Sigmoid colon (tissue), 7 donors: ENCODE data around the gene ARPP21. TPM values are rescaled to one million over a fixed set of nuclear protein-coding genes. Genes with fewer than 3 reads are reported as not detected.

Experiments
- DNase-seq: peaks from one replicate; pipeline ENCODE4 v3.0.0-alpha.2; 2019
- H3K27ac ChIP-seq, 4 donors: fragments of 200-600 bp; sonication (generic); one replicate each; pipeline ENCODE4 v1.5.1; 2016 to 2019; ENCODE audit warnings: mild to moderate bottlenecking in 1 of 4
- H3K27me3 ChIP-seq, 3 donors: fragments of 200-600 bp; sonication (generic); one replicate each; pipeline ENCODE4 v1.5.1; 2019; ENCODE audit warnings: mild to moderate bottlenecking in 1 of 3
- H3K36me3 ChIP-seq, 4 donors: fragments of 200-600 bp; sonication (generic); one replicate each; pipeline ENCODE4 v1.5.1; 2016 to 2019
- H3K4me1 ChIP-seq, 4 donors: fragments of 200-600 bp; sonication (generic); one replicate each; pipeline ENCODE4 v1.5.1; 2017 to 2019
- H3K4me3 ChIP-seq, 4 donors: fragments of 200-600 bp; sonication (generic); one replicate each; pipeline ENCODE4 v1.5.1; 2017 to 2019; ENCODE audit warnings: mild to moderate bottlenecking in 2 of 4, moderate library complexity in 1 of 4
- H3K9me3 ChIP-seq, 4 donors: fragments of 200-600 bp in 3 of 4; sonication (generic) in 3 of 4; one replicate each; pipeline versions ENCODE4 v1.5.1 to v1.6.1; 2013 to 2019
- CTCF ChIP-seq, 4 experiments: fragments of 450-650 bp in 3 of 4; fragments of 200-600 bp in 1 of 4; IDR thresholded peaks; one replicate each; pipeline ENCODE4 v1.5.1; 2016 to 2019; ENCODE audit warnings: antibody characterized with exemption in 4 of 4, mild to moderate bottlenecking in 3 of 4, moderate library complexity in 2 of 4
- EP300 ChIP-seq, 4 donors: sonication (generic); formaldehyde crosslinking; IDR thresholded peaks; one replicate each; pipeline ENCODE4 v1.6.1; 2017; ENCODE audit warnings: antibody characterized with exemption in 4 of 4
- POLR2A ChIP-seq, 2 donors: fragments of 450-650 bp; IDR thresholded peaks; one replicate each; pipeline ENCODE4 v1.6.1; 2016; ENCODE audit warnings: antibody characterized with exemption in 2 of 2, mild to moderate bottlenecking in 2 of 2, moderate library complexity in 2 of 2
- POLR2AphosphoS5 ChIP-seq, 4 donors: sonication (generic); formaldehyde crosslinking; IDR thresholded peaks; one replicate each; pipeline ENCODE4 v1.6.1; 2017; ENCODE audit warnings: antibody characterized with exemption in 4 of 4
- WGBS, 2 donors: extraction: QIAGEN DNeasy Blood & Tissue Kit; methylation state at CpG; one replicate each; pipeline ENCODE4 v1.1.7; 2013; 5-methylcytosine and 5-hydroxymethylcytosine counted together
- intact Hi-C: fragments of 100-400 bp; cut with DNase I; formaldehyde crosslinking; loops from one replicate; pipeline ENCODE4 v1.15.1; 2023
- polyA plus RNA-seq, 3 donors: library from polyadenylated mRNA; stranded (reverse); fragments of 200-250 nt; gene quantifications; one replicate each; pipeline ENCODE4 v1.2.3, GENCODE V29; 2013
- total RNA-seq, 4 donors: library from RNA; depleted of rRNA; stranded (reverse); fragments of >200 nt; gene quantifications; one replicate each; pipeline ENCODE4 v1.1.0, GENCODE V29; 2016
- donor health status: healthy with polysubstance abuse.
- donor health status: Bipolar disorder and iron deficiency.
- donor health status: healthy.

Gene ARPP21
- total and polyA plus RNA-seq, 7 donors: 0.51 to 1.9 (median 1.1) TPM; not detected in 2

DNA sequence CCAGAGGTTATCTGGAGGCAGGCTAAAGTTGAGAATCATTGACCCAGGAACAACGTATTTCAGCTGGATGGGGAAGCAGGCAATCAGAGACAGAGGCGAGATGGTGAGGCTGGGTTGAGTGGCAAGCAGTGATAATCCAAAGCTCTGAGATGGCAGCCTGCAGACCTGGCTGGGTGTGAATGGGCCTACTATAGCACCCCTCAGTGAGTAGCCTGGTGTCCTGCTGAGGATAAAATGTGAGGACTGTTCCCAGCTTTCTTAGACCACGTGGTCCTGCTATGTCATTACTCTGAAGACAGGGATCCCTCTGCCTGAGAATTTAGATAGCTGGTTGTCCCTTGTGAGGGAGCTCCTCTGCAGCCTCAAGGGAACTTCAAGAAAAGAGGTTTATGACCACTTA, 141.5 kb downstream of the ARPP21 start:
- 48 to 54% methylated on average over 3 of the region's 3 CpGs for WGBS, 2 donors
- intact Hi-C loops: no loop called here
- TF ChIP-seq POLR2AphosphoS5 (IDR thresholded peaks at IDR 0.05) (no peak), CTCF (IDR thresholded peaks at IDR 0.05) (no peak), EP300 (IDR thresholded peaks at IDR 0.05) (no peak), POLR2A (IDR thresholded peaks at IDR 0.05) (no peak)
- Histone ChIP-seq H3K4me3 (no peak overlapping the region), H3K27me3 (no peaks in the 10 kb centered on the region), H3K4me1 (no peaks in the 10 kb centered on the region), H3K9me3 (no peaks in the 10 kb centered on the region), H3K36me3 (no peaks in the 10 kb centered on the region), H3K27ac (no peak overlapping the region)
- DNase-seq: no peak

DNA sequence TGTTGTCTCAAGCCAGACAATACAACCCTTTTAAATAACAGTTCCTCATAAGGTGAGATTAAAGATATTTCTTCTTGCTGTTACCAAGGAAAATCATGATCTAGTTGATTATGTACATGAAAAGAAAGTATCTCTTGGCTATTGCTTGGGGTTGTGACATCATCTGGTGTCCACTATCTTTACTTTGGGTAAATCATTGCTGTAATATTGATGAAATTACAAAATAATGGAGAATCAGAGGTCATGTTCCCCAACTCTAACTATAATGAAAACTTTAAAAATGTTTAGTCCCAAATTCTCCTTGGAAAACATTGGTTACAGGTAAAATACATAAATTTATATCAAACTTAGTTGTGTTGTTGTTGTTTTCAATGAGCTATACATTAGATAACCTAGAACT, 142.2 kb downstream of the ARPP21 start:
- DNase-seq: no peak
- no peaks in the 10 kb centered on the region for H3K36me3 ChIP-seq
- H3K4me1 ChIP-seq: no peaks in the 10 kb centered on the region
- TF ChIP-seq POLR2AphosphoS5 (IDR thresholded peaks at IDR 0.05) (no peak), POLR2A (IDR thresholded peaks at IDR 0.05) (no peak), EP300 (IDR thresholded peaks at IDR 0.05) (no peak)
- no peaks in the 10 kb centered on the region for H3K9me3 ChIP-seq
- no peak overlapping the region for H3K4me3 ChIP-seq
- intact Hi-C loops: no loop called here
- H3K27me3 ChIP-seq: no peaks in the 10 kb centered on the region
- no peak overlapping the region for H3K27ac ChIP-seq

GRCh38 chr3:35782355-35782754, 143.0 kb downstream of the ARPP21 start:
- TF ChIP-seq POLR2A (IDR thresholded peaks at IDR 0.05): no peak
- no peak for TF ChIP-seq CTCF (IDR thresholded peaks at IDR 0.05)
- Histone ChIP-seq H3K9me3 (no peaks in the 10 kb centered on the region), H3K27me3 (no peaks in the 10 kb centered on the region), H3K36me3 (no peaks in the 10 kb centered on the region), H3K4me3 (no peak overlapping the region), H3K4me1 (no peaks in the 10 kb centered on the region), H3K27ac (no peak overlapping the region)
- no peak for DNase-seq
- intact Hi-C loops: no loop called here
- 72 to 82% methylated on average over 1 of the region's 1 CpG for WGBS, 2 donors

GRCh38 chr3:35784169-35784568, 144.8 kb downstream of the ARPP21 start:
- Histone ChIP-seq H3K27ac (no peak overlapping the region), H3K27me3 (no peaks in the 10 kb centered on the region)
- 33 to 93% methylated on average over 1 of the region's 1 CpG for WGBS, 2 donors

DNA sequence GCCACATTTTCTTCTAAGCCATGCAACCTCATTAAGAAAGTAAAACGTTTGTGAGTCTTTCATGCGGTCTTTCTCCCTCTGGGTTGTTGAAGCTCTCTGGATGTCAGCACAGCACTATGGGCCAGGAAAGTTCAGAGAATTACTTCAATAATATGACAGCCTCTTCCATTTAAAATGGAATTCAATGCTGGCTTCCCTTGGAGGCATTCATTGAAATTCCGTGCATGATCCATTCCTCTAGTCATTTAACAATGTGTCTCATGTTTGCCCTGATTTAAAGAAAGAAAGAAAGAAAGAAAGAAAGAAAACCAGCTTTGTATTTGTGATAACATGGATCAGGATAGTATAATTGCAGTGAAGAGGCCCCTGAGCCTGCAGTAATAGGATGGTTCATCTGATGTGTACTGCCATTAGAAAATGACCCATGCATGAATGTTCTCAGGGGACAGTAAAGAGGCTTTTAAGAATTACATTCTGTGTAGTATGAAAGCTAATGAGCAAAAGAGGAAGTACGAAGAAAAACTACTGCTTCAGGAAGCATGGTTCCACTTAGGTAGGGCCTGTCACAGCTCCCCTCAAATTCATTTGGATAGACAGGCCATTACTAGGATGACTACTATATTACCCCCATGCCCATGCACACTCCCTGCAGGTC, 146.0 kb downstream of the ARPP21 start:
- no peak for TF ChIP-seq EP300 (IDR thresholded peaks at IDR 0.05)
- TF ChIP-seq POLR2A (IDR thresholded peaks at IDR 0.05): no peak
- no peak for TF ChIP-seq POLR2AphosphoS5 (IDR thresholded peaks at IDR 0.05)
- TF ChIP-seq CTCF (IDR thresholded peaks at IDR 0.05): no peak
- Histone ChIP-seq H3K9me3 (no peaks in the 10 kb centered on the region), H3K36me3 (no peaks in the 10 kb centered on the region), H3K27ac (no peak overlapping the region), H3K27me3 (no peaks in the 10 kb centered on the region), H3K4me3 (no peak overlapping the region), H3K4me1 (no peaks in the 10 kb centered on the region)
- no peak for DNase-seq
- intact Hi-C loops: no loop called here
- 81 to 88% methylated on average over 4 of the region's 4 CpGs for WGBS, 2 donors

More at GRCh38 chr3:35784169-35784568, 144.8 kb downstream of the ARPP21 start:
- no peaks in the 10 kb centered on the region for H3K36me3 ChIP-seq
- intact Hi-C loops: no loop called here
- no peak for DNase-seq
- no peaks in the 10 kb centered on the region for H3K4me1 ChIP-seq
- no peaks in the 10 kb centered on the region for H3K9me3 ChIP-seq
- no peak overlapping the region for H3K4me3 ChIP-seq
- TF ChIP-seq EP300 (IDR thresholded peaks at IDR 0.05): no peak
- no peak for TF ChIP-seq POLR2AphosphoS5 (IDR thresholded peaks at IDR 0.05)
- no peak for TF ChIP-seq POLR2A (IDR thresholded peaks at IDR 0.05)
- no peak for TF ChIP-seq CTCF (IDR thresholded peaks at IDR 0.05)
